ENCODE data around the gene CDH23.

DNA sequence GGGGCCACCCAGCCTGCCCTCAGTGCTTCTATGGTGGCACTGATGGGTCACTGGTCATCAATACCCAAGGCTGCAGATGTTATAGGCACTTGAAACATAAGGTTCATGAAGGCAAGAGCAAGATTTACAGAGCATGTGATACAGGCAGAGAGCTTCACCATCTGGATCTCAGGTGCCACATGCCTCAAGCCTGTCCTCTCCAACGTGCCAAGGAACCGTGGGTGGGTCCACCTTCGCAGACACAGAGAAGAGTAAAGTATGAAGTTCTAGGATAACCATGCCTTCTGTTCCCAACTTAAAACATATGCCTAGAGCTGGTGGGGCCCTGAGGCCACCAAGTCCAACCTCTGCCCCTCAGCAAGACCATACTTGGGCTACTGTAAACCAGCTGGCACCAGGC lies 26.7 kb upstream of the CDH23 start:
- TF ChIP-seq CTCF (conservative IDR thresholded peaks at IDR 0.05 in 1 of 2, IDR thresholded peaks at IDR 0.05 in 1 of 2; ENCODE audit: low read depth in 1 of 2, low read length in 2 of 2) = no peak
- TF ChIP-seq EZH2 (IDR thresholded peaks at IDR 0.05; ENCODE audit: low read length, missing control alignments) = no peak

All from fibroblast of lung (primary cell).